ENCODE results near the gene CDK6.

DNA sequence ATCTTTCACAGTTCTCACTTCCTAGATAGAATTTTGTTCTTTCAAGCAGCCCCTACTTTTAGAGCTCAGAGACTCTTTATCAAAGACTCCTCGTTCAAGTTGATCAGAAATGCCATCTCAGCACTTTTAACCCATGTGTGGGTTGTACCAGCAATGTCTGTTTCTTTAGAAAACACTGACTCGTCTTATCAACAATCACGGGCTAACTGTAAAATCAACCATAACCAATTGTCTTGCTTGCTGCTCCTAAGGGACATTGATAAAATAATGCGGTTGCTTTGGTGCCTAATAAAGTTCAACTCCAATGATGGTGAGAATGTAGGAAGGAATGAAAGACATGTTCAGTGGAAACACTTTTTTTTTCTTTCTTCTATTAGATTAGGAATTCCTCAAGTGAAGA lies 12.9 kb upstream of the CDK6 start:
- TF ChIP-seq CTCF (IDR thresholded peaks at IDR 0.05; ENCODE audit: low read length) (no peak), EZH2 (IDR thresholded peaks at IDR 0.05; ENCODE audit: borderline replicate concordance, low read length) (no peak)

Data from OCI-LY1 (cell line).